Mammary epithelial cell (primary cell): ENCODE data around the gene SYNE3.

ENCODE experiments used
- CTCF ChIP-seq, 2 donors: IDR thresholded peaks in 1 of 2; conservative IDR thresholded peaks in 1 of 2; 2 replicates each; pipeline ENCODE4 v1.5.1; 2011 to 2012; ENCODE audit warnings: inconsistent platforms in 2 of 2, low read length in 2 of 2, mild to moderate bottlenecking in 2 of 2, control low read depth in 1 of 2, low read depth in 1 of 2; ENCODE audit not compliant: insufficient read depth in 1 of 2; ENCODE audit errors: extremely low read depth in 1 of 2
- EZH2 ChIP-seq: IDR thresholded peaks from 2 replicates; pipeline ENCODE4 v1.6.1; 2012; ENCODE audit warnings: low read length, inconsistent platforms, borderline replicate concordance

GRCh38 chr14:95499354-95499750 is 17.1 kb downstream of the SYNE3 start:
- TF ChIP-seq CTCF (conservative IDR thresholded peaks at IDR 0.05 in 1 of 2, IDR thresholded peaks at IDR 0.05 in 1 of 2; ENCODE audit: extremely low read depth in 1 of 2, insufficient read depth in 1 of 2, low read depth in 1 of 2, low read length in 2 of 2) (no peak), EZH2 (no peak)
